Transverse colon (tissue), 3 donors: Measurements from ENCODE around the gene UQCC3.
"Not testable (repeated sequence)": the region's sequence is repeated elsewhere in the genome, so short reads cannot be mapped to it uniquely, and the experiment has no call there.

Experiments
- CTCF ChIP-seq, 5 experiments: fragments of 200-600 bp in 3 of 5; fragments of 450-650 bp in 2 of 5; sonication (generic) in 3 of 5; IDR thresholded peaks; 1 replicate in 2 of 5; 2 replicates in 3 of 5; pipeline ENCODE4 v1.5.1; 2016 to 2017; ENCODE audit warnings: antibody characterized with exemption in 5 of 5, inconsistent platforms in 3 of 5, mild to moderate bottlenecking in 2 of 5, moderate library complexity in 1 of 5
- EP300 ChIP-seq: sonication (generic); formaldehyde crosslinking; IDR thresholded peaks from one replicate; pipeline ENCODE4 v1.6.1; 2017; ENCODE audit warnings: antibody characterized with exemption, low read depth
- POLR2A ChIP-seq: fragments of 450-650 bp; IDR thresholded peaks from one replicate; pipeline ENCODE4 v1.6.1; 2016; ENCODE audit warnings: antibody characterized with exemption, mild to moderate bottlenecking, moderate library complexity

GRCh38 chr11:62675415-62675814 lies 3.9 kb downstream of the UQCC3 start:
- not testable (repeated sequence) for TF ChIP-seq CTCF (IDR thresholded peaks at IDR 0.05); POLR2A; EP300
